Measurements from ENCODE around the gene DUOX1.

Gene DUOX1

GRCh38 chr15:45147606-45148005 is 17.8 kb downstream of the DUOX1 start:
- Histone ChIP-seq H4K20me1 (ENCODE audit: insufficient read depth, low read length, poor library complexity, severe bottlenecking) (no peaks in the 10 kb centered on the region), H3K27me3 (ENCODE audit: insufficient read depth, low read length, poor library complexity, severe bottlenecking) (no peaks in the 10 kb centered on the region), H3K9me3 (ENCODE audit: insufficient read depth, low read depth, low read length) (no peaks in the 10 kb centered on the region), H3K4me2 (ENCODE audit: low read depth, low read length, poor library complexity, severe bottlenecking) (no peak overlapping the region), H3K9ac (ENCODE audit: low read depth, low read length, poor library complexity, severe bottlenecking) (no peak overlapping the region), H3K4me1 (ENCODE audit: insufficient read depth, low read length, poor library complexity, severe bottlenecking) (peaks cover 5% of the 10 kb centered on the region), H3K79me2 (ENCODE audit: insufficient read depth, low read length) (no peaks in the 10 kb centered on the region), H3F3A (ENCODE audit: low read depth) (no peaks in the 10 kb centered on the region), H3K4me3 (ENCODE audit: low read length, poor library complexity, severe bottlenecking) (no peak overlapping the region), H3K36me3 (ENCODE audit: insufficient read depth, low read length) (no peaks in the 10 kb centered on the region), H2AFZ (ENCODE audit: low read length) (no peak overlapping the region), H3K9me2 (replicated peaks; ENCODE audit: low read depth, low read length) (no peaks in the 10 kb centered on the region)
- TF ChIP-seq EZH2phosphoT487 (IDR thresholded peaks at IDR 0.05; ENCODE audit: borderline replicate concordance) = no peak
- TF ChIP-seq CTCF (conservative IDR thresholded peaks at IDR 0.05; ENCODE audit: low read length) = no peak

- Histone ChIP-seq H3K9me3 (ENCODE audit: insufficient read depth, low read depth, low read length) (no peaks in the 10 kb centered on the region), H3K36me3 (ENCODE audit: insufficient read depth, low read length) (no peaks in the 10 kb centered on the region), H3K27me3 (ENCODE audit: insufficient read depth, low read length, poor library complexity, severe bottlenecking) (no peaks in the 10 kb centered on the region), H3K4me2 (ENCODE audit: low read depth, low read length, poor library complexity, severe bottlenecking) (no peak overlapping the region), H3K79me2 (ENCODE audit: insufficient read depth, low read length) (no peaks in the 10 kb centered on the region), H3K9me2 (replicated peaks; ENCODE audit: low read depth, low read length) (no peaks in the 10 kb centered on the region), H3K4me1 (ENCODE audit: insufficient read depth, low read length, poor library complexity, severe bottlenecking) (peaks cover 5% of the 10 kb centered on the region), H3K9ac (ENCODE audit: low read depth, low read length, poor library complexity, severe bottlenecking) (no peak overlapping the region), H3F3A (ENCODE audit: low read depth) (no peaks in the 10 kb centered on the region), H2AFZ (ENCODE audit: low read length) (no peak overlapping the region), H3K4me3 (ENCODE audit: low read length, poor library complexity, severe bottlenecking) (no peak overlapping the region), H4K20me1 (ENCODE audit: insufficient read depth, low read length, poor library complexity, severe bottlenecking) (no peaks in the 10 kb centered on the region)
- TF ChIP-seq CTCF (conservative IDR thresholded peaks at IDR 0.05; ENCODE audit: low read length) = no peak
- TF ChIP-seq EZH2phosphoT487 (IDR thresholded peaks at IDR 0.05; ENCODE audit: borderline replicate concordance) = no peak
Observed at GRCh38 chr15:45148076-45149059, 18.6 kb downstream of the DUOX1 start.

GRCh38 chr15:45149060-45149459 is 19.3 kb downstream of the DUOX1 start:
- no peaks in the 10 kb centered on the region for H3K79me2 ChIP-seq (ENCODE audit: insufficient read depth, low read length)
- no peak overlapping the region for H3K9ac ChIP-seq (ENCODE audit: low read depth, low read length, poor library complexity, severe bottlenecking)
- H3F3A ChIP-seq (ENCODE audit: low read depth) = no peaks in the 10 kb centered on the region
- no peaks in the 10 kb centered on the region for H3K9me2 ChIP-seq (replicated peaks; ENCODE audit: low read depth, low read length)
- H4K20me1 ChIP-seq (ENCODE audit: insufficient read depth, low read length, poor library complexity, severe bottlenecking) = no peaks in the 10 kb centered on the region
- TF ChIP-seq CTCF (conservative IDR thresholded peaks at IDR 0.05; ENCODE audit: low read length) = no peak
- TF ChIP-seq EZH2phosphoT487 (IDR thresholded peaks at IDR 0.05; ENCODE audit: borderline replicate concordance) = no peak
- no peak overlapping the region for H2AFZ ChIP-seq (ENCODE audit: low read length)
- H3K27me3 ChIP-seq (ENCODE audit: insufficient read depth, low read length, poor library complexity, severe bottlenecking) = no peaks in the 10 kb centered on the region
- no peak overlapping the region for H3K4me3 ChIP-seq (ENCODE audit: low read length, poor library complexity, severe bottlenecking)
- H3K4me1 ChIP-seq (ENCODE audit: insufficient read depth, low read length, poor library complexity, severe bottlenecking) = peaks cover 5% of the 10 kb centered on the region
- no peaks in the 10 kb centered on the region for H3K9me3 ChIP-seq (ENCODE audit: insufficient read depth, low read depth, low read length)
- no peaks in the 10 kb centered on the region for H3K36me3 ChIP-seq (ENCODE audit: insufficient read depth, low read length)
- H3K4me2 ChIP-seq (ENCODE audit: low read depth, low read length, poor library complexity, severe bottlenecking) = no peak overlapping the region
